ENCODE results near the gene LRRC8B. TPM values are rescaled to one million over a fixed set of nuclear protein-coding genes. Genes with fewer than 3 reads are reported as not detected.

LRRC8B gene
- polyA plus RNA-seq, 2 of the 4 experiments (the other 2 are of a cell fraction) = 3.2 to 10.3 TPM

DNA sequence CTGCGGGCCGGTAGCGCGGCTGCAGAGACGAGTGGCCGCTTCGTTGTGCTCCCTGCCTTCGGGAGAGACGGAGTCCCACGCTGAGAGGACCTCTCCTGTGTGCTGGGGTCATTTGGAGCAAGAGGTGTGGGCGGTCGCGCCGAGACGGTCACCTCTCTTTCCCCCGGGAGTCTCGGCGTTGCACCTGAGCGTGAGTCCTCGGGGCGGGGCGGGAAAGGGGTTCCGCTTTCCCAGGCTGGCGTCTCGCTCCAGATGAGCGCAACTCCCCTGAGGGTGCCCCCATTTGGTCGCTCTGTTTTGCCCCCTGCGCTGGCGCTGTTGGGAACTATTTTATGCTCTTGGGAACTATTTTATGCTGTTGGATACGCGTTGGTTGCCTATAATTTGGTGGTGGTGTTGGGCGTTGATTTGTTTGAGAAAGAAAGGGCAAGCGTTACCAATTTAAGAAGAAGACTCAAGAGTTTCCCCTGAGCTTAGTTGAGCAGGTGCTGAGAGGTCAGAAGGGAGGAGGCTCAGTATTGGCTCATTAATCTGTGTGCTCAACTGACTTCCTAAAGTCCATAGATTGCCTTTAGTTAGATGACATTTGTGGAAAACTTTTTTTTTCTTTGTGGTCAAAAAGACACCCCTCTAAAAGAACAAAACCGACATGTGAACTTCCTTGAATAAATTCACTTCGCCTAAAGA is 683 bp downstream of the LRRC8B start:
- DNase-seq (ENCODE audit: low read depth in 1 of 2, low spot score in 1 of 2) = peak; percentile 39 to 41
- 13% methylated on average over 15 of the region's 35 CpGs for WGBS (ENCODE audit: missing lambda C conversion rate)
- TF ChIP-seq FOSL2 (IDR thresholded peaks at IDR 0.05) (no peak), FOSL2 (CRISPR knock-in tag; IDR thresholded peaks at IDR 0.05) (no peak), ZNF302 (CRISPR knock-in tag; IDR thresholded peaks at IDR 0.05) (no peak), SREBF2 (IDR thresholded peaks at IDR 0.05) (no peak)
- TF ChIP-seq, protein P1, sequence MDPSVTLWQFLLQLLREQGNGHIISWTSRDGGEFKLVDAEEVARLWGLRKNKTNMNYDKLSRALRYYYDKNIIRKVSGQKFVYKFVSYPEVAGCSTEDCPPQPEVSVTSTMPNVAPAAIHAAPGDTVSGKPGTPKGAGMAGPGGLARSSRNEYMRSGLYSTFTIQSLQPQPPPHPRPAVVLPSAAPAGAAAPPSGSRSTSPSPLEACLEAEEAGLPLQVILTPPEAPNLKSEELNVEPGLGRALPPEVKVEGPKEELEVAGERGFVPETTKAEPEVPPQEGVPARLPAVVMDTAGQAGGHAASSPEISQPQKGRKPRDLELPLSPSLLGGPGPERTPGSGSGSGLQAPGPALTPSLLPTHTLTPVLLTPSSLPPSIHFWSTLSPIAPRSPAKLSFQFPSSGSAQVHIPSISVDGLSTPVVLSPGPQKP (IDR thresholded peaks at IDR 0.05; ENCODE audit: low read depth, low read length) = no peak
- TF ChIP-seq, protein P2, sequence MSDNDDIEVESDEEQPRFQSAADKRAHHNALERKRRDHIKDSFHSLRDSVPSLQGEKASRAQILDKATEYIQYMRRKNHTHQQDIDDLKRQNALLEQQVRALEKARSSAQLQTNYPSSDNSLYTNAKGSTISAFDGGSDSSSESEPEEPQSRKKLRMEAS (IDR thresholded peaks at IDR 0.05) = no peak
- ATAC-seq = peak; percentile 53 to 63
- H3K4me3 ChIP-seq = peak overlapping the region; percentile 99
- H3K4me1 ChIP-seq = 0 out of 3 replicates have a peak, but pooled peaks cover 8% of the 10 kb centered on the region
- no peak for FAIRE-seq
- CTCF ChIA-PET = no interaction called here
- H3K4me2 ChIP-seq = peak overlapping the region; percentile 82
- POLR2A ChIA-PET = no interaction called here
- H3K9me3 ChIP-seq = no peaks in the 10 kb centered on the region
- peak overlapping the region; percentile 93 to 95 for H3K27ac ChIP-seq

DNA sequence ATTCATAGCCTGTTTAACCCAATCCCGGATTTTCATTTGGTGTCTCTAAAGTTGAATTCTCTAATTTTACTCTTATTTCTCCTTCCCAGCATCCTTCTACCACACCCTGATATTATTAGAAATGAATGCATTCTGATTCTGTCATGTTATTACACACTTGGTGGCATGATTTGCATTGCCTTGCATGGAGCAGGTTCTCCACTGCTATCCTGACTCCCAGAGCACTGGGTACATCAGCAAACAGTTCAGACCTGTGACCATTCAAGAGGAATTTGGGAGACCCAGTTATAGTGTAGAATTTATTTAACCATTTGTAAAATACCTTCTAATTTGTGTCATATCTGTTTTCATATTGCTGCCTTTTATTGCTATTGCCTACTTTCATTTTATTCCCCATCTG is 2.6 kb downstream of the LRRC8B start:
- no peak for TF ChIP-seq EHF (CRISPR knock-in tag; IDR thresholded peaks at IDR 0.05)
- no peak for TF ChIP-seq NPAS2 (CRISPR knock-in tag; IDR thresholded peaks at IDR 0.05; ENCODE audit: borderline replicate concordance)
- CTCF ChIA-PET = no interaction called here

DNA sequence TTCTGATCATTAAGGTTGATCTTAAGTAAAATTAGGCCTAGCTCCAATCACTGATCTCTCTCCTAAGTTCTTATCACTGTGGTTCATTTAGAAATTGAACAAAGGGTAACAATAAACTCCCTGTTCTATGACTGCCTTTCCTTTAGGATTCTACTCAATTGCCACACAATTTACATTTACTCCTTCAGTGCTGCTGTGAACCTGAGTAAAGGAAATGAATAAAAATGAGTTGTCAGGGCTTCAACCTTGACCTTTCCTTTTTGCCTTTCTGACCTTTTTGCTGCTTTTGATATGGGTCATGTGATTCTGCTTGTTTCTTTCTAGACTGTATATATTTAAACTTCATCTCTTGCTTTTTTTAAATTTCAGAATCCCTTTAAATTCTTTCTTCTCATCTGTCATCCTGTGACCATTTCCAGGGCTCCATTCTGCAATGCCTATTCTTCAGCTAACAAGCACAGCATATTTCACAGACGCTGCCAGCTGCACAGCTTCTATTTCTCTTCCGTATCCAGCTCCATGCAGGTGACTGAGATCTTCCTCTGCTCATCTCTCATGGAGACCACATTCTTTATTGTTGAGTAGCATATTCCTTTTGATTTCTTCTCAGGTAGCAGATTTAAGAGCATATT is 3.2 kb downstream of the LRRC8B start:
- Histone ChIP-seq H3K4me1 (0 out of 3 replicates have a peak, but pooled peaks cover 8% of the 10 kb centered on the region), H3K27ac (no peak overlapping the region), H3K4me2 (no peak overlapping the region), H3K9me3 (no peaks in the 10 kb centered on the region), H3K4me3 (no peak overlapping the region)
- FAIRE-seq (no peak), DNase-seq (ENCODE audit: low read depth in 1 of 2, low spot score in 1 of 2) (no peak), ATAC-seq (no peak)
- WGBS (ENCODE audit: missing lambda C conversion rate) = 93% methylated on average over 2 of the region's 2 CpGs
- TF ChIP-seq JUNB (IDR thresholded peaks at IDR 0.05) (no peak), RCOR1 (IDR thresholded peaks at IDR 0.05; ENCODE audit: low read depth, low read length) (no peak), CEBPB (IDR thresholded peaks at IDR 0.05) (no peak)
- POLR2A ChIA-PET = no interaction called here
- CTCF ChIA-PET = interaction anchor here (1.7 kb wide), 1 partner anchor 235 kb away, joined by 4 read pairs; no protein-coding TSS in a partner anchor

More for the DNA sequence above, 2.6 kb downstream of the LRRC8B start:
- WGBS (ENCODE audit: missing lambda C conversion rate) = 84% methylated on average over 1 of the region's 1 CpG
- POLR2A ChIA-PET = no interaction called here
- Histone ChIP-seq H3K4me1 (0 out of 3 replicates have a peak, but pooled peaks cover 8% of the 10 kb centered on the region), H3K27ac (no peak overlapping the region), H3K4me3 (no peak overlapping the region), H3K4me2 (no peak overlapping the region), H3K9me3 (no peaks in the 10 kb centered on the region)
- no peak for ATAC-seq
- no peak for FAIRE-seq
- no peak for DNase-seq (ENCODE audit: low read depth in 1 of 2, low spot score in 1 of 2)

DNA sequence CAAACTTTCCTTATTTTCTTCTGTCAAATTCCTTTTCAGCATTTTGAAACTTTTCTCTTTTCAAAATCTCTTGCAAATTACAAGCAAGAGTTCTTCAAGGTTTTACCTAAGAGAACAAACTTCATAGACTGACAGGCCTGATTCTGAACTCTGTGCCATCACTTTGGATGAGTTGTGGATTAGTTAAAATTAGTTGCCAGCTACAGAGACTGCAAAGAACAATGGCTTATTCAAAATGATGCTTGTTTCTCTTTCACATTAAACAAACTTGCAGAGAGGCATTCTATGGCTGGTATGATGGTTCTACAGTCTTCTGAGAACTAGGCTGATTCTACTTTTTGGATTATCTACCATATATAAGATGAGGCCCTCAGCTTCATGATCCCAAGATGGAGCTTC is 3.8 kb downstream of the LRRC8B start:
- ChIA-PET CTCF (interaction anchor here (1.7 kb wide), 1 partner anchor 234 kb away, joined by 4 read pairs; no protein-coding TSS in a partner anchor), POLR2A (no interaction called here)
- TF ChIP-seq RFX5 (IDR thresholded peaks at IDR 0.05) (no peak), NPAS2 (CRISPR knock-in tag; IDR thresholded peaks at IDR 0.05; ENCODE audit: borderline replicate concordance) (no peak), ZSCAN20 (CRISPR knock-in tag; IDR thresholded peaks at IDR 0.05) (no peak)
- H3K4me2 ChIP-seq = no peak overlapping the region
- no peaks in the 10 kb centered on the region for H3K9me3 ChIP-seq
- 0 out of 3 replicates have a peak, but pooled peaks cover 8% of the 10 kb centered on the region for H3K4me1 ChIP-seq
- H3K4me3 ChIP-seq = no peak overlapping the region
- ATAC-seq = no peak
- H3K27ac ChIP-seq = no peak overlapping the region
- DNase-seq (ENCODE audit: low read depth in 1 of 2, low spot score in 1 of 2) = no peak
- no peak for FAIRE-seq

DNA sequence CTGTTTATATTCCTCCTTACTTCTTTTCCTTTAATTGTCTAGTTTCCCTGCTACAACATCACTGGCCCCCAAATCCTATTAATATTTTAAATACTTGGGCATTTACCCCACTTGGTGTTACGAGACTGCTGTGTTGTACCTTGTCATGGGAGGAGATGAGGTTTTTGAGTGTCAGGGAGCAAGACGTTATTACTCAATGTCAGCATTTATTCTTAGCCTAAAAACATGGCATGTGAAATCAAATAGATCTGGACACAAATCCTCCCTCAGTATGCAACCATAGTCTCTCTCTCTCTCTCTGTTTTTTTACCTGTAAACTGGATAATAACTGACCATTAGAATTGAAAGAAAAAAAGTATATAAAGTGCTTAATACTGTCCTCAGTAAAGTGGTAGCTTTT is 4.6 kb downstream of the LRRC8B start:
- H3K4me1 ChIP-seq = 0 out of 3 replicates have a peak, but pooled peaks cover 4% of the 10 kb centered on the region
- no peak for FAIRE-seq
- no peak overlapping the region for H3K4me3 ChIP-seq
- no peak overlapping the region for H3K4me2 ChIP-seq
- TF ChIP-seq, protein P3, sequence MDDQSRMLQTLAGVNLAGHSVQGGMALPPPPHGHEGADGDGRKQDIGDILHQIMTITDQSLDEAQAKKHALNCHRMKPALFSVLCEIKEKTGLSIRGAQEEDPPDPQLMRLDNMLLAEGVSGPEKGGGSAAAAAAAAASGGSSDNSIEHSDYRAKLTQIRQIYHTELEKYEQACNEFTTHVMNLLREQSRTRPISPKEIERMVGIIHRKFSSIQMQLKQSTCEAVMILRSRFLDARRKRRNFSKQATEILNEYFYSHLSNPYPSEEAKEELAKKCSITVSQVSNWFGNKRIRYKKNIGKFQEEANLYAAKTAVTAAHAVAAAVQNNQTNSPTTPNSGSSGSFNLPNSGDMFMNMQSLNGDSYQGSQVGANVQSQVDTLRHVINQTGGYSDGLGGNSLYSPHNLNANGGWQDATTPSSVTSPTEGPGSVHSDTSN (IDR thresholded peaks at IDR 0.05) = no peak
- TF ChIP-seq RNF2 (IDR thresholded peaks at IDR 0.05; ENCODE audit: borderline replicate concordance, low read depth) (no peak), MAFK (IDR thresholded peaks at IDR 0.05; ENCODE audit: partially characterized antibody) (peak; percentile 77)
- WGBS (ENCODE audit: missing lambda C conversion rate) = 92% methylated on average over 2 of the region's 2 CpGs
- ChIA-PET POLR2A (no interaction called here), CTCF (interaction anchor here (1.7 kb wide), 1 partner anchor 233 kb away, joined by 4 read pairs; no protein-coding TSS in a partner anchor)
- DNase-seq (ENCODE audit: low read depth in 1 of 2, low spot score in 1 of 2) = no peak
- ATAC-seq = no peak
- H3K9me3 ChIP-seq = no peaks in the 10 kb centered on the region
- no peak overlapping the region for H3K27ac ChIP-seq

Data from A549 (cell line).